Hepatocyte (in vitro differentiated cells): ENCODE measurements around the gene TBC1D5.

Source experiments
- CTCF ChIP-seq: fragments of 200-600 bp; sonication (generic); IDR thresholded peaks from 2 replicates; pipeline ENCODE4 v1.5.1; 2016; ENCODE audit warnings: antibody characterized with exemption, mild to moderate bottlenecking; ENCODE audit not compliant: poor library complexity
- EZH2 ChIP-seq: fragments of 200-600 bp; sonication (generic); IDR thresholded peaks from 2 replicates; pipeline ENCODE4 v1.6.1; 2016; ENCODE audit warnings: antibody characterized with exemption, mild to moderate bottlenecking, borderline replicate concordance

- TF ChIP-seq CTCF (no peak), EZH2 (no peak)
These were observed 186.9 kb downstream of the TBC1D5 start for GRCh38 chr3:17555525-17555924.
